ENCODE results near the gene SUCLG2. TPM values are rescaled to one million over a fixed set of nuclear protein-coding genes. Genes with fewer than 3 reads are reported as not detected.

The SUCLG2 gene
- polyA plus RNA-seq, 2 of the 4 experiments (the other 2 are of a cell fraction) = 39.8 to 61.3 TPM

DNA sequence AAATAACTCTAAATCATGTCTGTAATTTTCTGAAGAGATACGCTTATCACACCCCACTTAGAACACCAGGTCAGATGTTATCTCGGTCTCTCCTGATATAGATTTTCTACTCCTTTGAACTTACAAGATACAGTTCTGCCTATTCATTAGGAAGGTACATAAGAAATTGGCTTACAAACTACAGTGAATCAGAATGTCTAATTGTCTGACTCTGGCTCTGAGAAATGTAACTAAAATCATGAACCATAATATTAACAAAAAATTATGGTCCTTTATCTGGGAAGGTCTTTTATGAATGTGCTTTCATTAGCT lies 235.2 kb downstream of the SUCLG2 start:
- WGBS (ENCODE audit: missing lambda C conversion rate) = 94% methylated on average over 2 of the region's 2 CpGs
- H3K9me3 ChIP-seq = peaks cover 7% of the 10 kb centered on the region
- ATAC-seq (no peak), DNase-seq (ENCODE audit: low read depth in 1 of 2, low spot score in 1 of 2) (no peak), FAIRE-seq (no peak)
- ChIA-PET POLR2A (no interaction called here), CTCF (no interaction called here)
- H3K4me2 ChIP-seq = no peak overlapping the region
- no peak overlapping the region for H3K27ac ChIP-seq
- TF ChIP-seq EHMT2 (IDR thresholded peaks at IDR 0.05; ENCODE audit: low read depth) (no peak), ZNF302 (CRISPR knock-in tag; IDR thresholded peaks at IDR 0.05) (no peak), HOXB13 (CRISPR knock-in tag; IDR thresholded peaks at IDR 0.05; ENCODE audit: low read depth) (no peak), GATA3 (IDR thresholded peaks at IDR 0.05; ENCODE audit: borderline replicate concordance) (no peak), POLR2A (IDR thresholded peaks at IDR 0.05; ENCODE audit: low read length) (no peak)
- no peak overlapping the region for H3K4me3 ChIP-seq
- H3K4me1 ChIP-seq = no peaks in the 10 kb centered on the region

DNA sequence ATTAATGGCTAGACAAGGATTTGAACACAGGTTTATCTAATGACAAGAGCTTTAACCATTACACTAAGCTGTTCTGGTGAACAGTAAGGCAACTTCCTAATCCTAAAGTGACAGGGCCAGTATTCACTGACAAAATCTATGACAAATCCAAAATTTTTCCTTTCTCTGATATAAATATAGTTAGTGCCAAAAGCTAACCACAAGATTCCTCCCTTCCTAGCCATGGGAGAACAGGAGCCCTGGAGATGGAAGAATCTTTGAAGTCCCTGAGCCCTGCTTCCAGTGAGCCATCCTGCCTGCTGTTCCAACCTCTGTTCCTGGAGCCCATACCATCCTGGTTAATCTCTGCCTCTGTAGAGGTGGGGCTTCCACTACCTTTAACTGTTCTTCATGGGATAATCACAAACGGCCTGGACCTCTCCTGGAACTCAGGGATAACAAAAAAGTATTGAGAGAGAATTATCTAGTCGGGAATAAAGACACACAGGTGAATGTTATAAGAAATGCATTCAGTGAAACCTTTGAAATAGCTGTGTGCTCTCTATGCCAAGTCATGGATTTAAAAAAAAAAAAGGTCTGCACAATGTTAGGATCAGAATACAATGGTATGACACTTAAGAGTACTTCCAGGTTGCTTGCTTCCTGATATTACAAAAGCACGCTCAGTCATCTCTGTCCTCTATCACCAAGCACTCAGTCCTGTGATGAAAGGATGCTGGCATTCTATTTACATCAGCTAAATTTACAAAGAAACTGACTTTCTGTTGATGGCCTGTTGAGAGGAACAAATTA lies 235.8 kb downstream of the SUCLG2 start:
- no peaks in the 10 kb centered on the region for H3K4me1 ChIP-seq
- H3K27ac ChIP-seq = no peak overlapping the region
- no peak for DNase-seq (ENCODE audit: low read depth in 1 of 2, low spot score in 1 of 2)
- no peak for ATAC-seq
- no peak for TF ChIP-seq KDM5A (IDR thresholded peaks at IDR 0.05)
- no peak for TF ChIP-seq RNF2 (IDR thresholded peaks at IDR 0.05; ENCODE audit: borderline replicate concordance, low read depth)
- TF ChIP-seq, protein P1, sequence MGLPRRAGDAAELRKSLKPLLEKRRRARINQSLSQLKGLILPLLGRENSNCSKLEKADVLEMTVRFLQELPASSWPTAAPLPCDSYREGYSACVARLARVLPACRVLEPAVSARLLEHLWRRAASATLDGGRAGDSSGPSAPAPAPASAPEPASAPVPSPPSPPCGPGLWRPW (IDR thresholded peaks at IDR 0.05) = no peak
- TF ChIP-seq, protein P2, sequence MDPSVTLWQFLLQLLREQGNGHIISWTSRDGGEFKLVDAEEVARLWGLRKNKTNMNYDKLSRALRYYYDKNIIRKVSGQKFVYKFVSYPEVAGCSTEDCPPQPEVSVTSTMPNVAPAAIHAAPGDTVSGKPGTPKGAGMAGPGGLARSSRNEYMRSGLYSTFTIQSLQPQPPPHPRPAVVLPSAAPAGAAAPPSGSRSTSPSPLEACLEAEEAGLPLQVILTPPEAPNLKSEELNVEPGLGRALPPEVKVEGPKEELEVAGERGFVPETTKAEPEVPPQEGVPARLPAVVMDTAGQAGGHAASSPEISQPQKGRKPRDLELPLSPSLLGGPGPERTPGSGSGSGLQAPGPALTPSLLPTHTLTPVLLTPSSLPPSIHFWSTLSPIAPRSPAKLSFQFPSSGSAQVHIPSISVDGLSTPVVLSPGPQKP (IDR thresholded peaks at IDR 0.05; ENCODE audit: low read depth, low read length) = no peak
- TF ChIP-seq NPAS2 (CRISPR knock-in tag; IDR thresholded peaks at IDR 0.05; ENCODE audit: borderline replicate concordance) = no peak
- ChIA-PET CTCF (interaction anchor here (1.2 kb wide), 1 partner anchor 14 kb away, joined by 5 read pairs; no protein-coding TSS in a partner anchor), POLR2A (no interaction called here)
- no peak overlapping the region for H3K4me3 ChIP-seq
- no peak for FAIRE-seq
- WGBS (ENCODE audit: missing lambda C conversion rate) = 79% methylated on average over 3 of the region's 3 CpGs
- no peak overlapping the region for H3K4me2 ChIP-seq
- H3K9me3 ChIP-seq = peaks cover 7% of the 10 kb centered on the region

DNA sequence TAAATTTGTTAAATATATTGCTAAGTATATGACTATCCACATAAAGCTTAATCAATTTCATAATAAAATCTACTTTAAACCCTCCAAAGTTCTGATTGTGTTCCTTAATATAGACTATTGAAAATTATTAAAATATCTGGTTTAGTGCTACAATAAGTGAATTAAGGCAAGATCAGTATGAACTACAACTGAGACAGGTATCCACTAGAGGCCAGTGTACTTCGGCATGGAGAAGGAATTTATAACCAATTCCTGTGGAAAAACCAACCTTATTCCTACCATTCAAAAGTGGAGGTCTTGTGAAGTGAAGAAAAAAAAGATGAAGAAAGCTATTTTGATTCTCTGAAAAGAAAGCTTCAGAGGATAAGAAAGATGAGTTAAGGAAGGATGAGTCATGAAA lies 237.7 kb downstream of the SUCLG2 start:
- ATAC-seq = no peak
- Histone ChIP-seq H3K9me3 (peaks cover 7% of the 10 kb centered on the region), H3K4me2 (no peak overlapping the region), H3K4me1 (no peaks in the 10 kb centered on the region), H3K27ac (no peak overlapping the region), H3K4me3 (no peak overlapping the region)
- no peak for FAIRE-seq
- TF ChIP-seq, protein P3, sequence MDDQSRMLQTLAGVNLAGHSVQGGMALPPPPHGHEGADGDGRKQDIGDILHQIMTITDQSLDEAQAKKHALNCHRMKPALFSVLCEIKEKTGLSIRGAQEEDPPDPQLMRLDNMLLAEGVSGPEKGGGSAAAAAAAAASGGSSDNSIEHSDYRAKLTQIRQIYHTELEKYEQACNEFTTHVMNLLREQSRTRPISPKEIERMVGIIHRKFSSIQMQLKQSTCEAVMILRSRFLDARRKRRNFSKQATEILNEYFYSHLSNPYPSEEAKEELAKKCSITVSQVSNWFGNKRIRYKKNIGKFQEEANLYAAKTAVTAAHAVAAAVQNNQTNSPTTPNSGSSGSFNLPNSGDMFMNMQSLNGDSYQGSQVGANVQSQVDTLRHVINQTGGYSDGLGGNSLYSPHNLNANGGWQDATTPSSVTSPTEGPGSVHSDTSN (IDR thresholded peaks at IDR 0.05) = no peak
- TF ChIP-seq CBX8 (IDR thresholded peaks at IDR 0.05) = no peak
- CTCF ChIA-PET = no interaction called here
- WGBS (ENCODE audit: missing lambda C conversion rate) = 75% methylated on average over 1 of the region's 1 CpG
- no peak for DNase-seq (ENCODE audit: low read depth in 1 of 2, low spot score in 1 of 2)
- POLR2A ChIA-PET = no interaction called here

DNA sequence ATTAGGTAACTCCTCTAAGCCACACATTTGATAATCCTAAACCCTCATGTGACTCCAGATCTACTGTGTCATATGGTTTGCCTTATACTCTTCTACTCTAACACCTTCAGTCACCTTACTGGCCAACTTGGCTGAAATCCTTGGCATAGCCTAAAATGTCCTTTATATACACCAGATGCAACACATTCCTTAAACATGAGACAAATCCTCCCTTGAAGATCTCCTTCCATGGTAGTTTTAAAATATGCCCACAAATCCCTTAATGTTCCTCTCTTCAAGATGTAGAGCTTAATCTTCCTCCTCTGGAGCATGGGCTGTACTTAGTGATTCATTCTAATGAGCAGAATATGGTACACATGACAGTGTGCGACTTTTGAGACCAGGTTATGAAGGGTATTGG lies 238.9 kb downstream of the SUCLG2 start:
- ChIA-PET POLR2A (no interaction called here), CTCF (no interaction called here)
- DNase-seq (ENCODE audit: low read depth in 1 of 2, low spot score in 1 of 2) (no peak), ATAC-seq (no peak), FAIRE-seq (no peak)
- WGBS (ENCODE audit: missing lambda C conversion rate) = 86% methylated on average over 1 of the region's 1 CpG
- Histone ChIP-seq H3K4me2 (no peak overlapping the region), H3K4me3 (no peak overlapping the region), H3K27ac (no peak overlapping the region), H3K4me1 (no peaks in the 10 kb centered on the region), H3K9me3 (peaks cover 7% of the 10 kb centered on the region)
- TF ChIP-seq, protein P4, sequence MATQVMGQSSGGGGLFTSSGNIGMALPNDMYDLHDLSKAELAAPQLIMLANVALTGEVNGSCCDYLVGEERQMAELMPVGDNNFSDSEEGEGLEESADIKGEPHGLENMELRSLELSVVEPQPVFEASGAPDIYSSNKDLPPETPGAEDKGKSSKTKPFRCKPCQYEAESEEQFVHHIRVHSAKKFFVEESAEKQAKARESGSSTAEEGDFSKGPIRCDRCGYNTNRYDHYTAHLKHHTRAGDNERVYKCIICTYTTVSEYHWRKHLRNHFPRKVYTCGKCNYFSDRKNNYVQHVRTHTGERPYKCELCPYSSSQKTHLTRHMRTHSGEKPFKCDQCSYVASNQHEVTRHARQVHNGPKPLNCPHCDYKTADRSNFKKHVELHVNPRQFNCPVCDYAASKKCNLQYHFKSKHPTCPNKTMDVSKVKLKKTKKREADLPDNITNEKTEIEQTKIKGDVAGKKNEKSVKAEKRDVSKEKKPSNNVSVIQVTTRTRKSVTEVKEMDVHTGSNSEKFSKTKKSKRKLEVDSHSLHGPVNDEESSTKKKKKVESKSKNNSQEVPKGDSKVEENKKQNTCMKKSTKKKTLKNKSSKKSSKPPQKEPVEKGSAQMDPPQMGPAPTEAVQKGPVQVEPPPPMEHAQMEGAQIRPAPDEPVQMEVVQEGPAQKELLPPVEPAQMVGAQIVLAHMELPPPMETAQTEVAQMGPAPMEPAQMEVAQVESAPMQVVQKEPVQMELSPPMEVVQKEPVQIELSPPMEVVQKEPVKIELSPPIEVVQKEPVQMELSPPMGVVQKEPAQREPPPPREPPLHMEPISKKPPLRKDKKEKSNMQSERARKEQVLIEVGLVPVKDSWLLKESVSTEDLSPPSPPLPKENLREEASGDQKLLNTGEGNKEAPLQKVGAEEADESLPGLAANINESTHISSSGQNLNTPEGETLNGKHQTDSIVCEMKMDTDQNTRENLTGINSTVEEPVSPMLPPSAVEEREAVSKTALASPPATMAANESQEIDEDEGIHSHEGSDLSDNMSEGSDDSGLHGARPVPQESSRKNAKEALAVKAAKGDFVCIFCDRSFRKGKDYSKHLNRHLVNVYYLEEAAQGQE (IDR thresholded peaks at IDR 0.05) = no peak
- no peak for TF ChIP-seq EHF (CRISPR knock-in tag; IDR thresholded peaks at IDR 0.05)
